ENCODE results near the gene ENOX1.

DNA sequence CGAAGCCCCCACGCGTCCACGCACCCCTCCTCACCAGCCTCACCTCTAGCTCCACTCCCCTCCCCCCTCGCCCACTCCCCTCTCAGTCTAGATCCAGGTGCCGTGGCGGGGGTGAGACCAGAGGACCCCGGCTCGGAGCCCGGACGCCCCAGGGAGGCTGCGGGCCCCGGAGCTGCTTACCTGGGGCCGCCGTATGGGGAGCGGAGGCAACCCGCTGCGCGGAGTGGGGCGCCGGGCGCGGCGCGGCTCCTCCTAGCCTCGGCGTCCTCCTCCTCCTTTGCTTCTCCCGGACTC, 353 bp downstream of the ENOX1 start:
- TF ChIP-seq, protein P1, sequence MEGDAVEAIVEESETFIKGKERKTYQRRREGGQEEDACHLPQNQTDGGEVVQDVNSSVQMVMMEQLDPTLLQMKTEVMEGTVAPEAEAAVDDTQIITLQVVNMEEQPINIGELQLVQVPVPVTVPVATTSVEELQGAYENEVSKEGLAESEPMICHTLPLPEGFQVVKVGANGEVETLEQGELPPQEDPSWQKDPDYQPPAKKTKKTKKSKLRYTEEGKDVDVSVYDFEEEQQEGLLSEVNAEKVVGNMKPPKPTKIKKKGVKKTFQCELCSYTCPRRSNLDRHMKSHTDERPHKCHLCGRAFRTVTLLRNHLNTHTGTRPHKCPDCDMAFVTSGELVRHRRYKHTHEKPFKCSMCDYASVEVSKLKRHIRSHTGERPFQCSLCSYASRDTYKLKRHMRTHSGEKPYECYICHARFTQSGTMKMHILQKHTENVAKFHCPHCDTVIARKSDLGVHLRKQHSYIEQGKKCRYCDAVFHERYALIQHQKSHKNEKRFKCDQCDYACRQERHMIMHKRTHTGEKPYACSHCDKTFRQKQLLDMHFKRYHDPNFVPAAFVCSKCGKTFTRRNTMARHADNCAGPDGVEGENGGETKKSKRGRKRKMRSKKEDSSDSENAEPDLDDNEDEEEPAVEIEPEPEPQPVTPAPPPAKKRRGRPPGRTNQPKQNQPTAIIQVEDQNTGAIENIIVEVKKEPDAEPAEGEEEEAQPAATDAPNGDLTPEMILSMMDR (IDR thresholded peaks at IDR 0.05; ENCODE audit: control extremely low read depth in 1 of 3, insufficient read depth in 1 of 3, low read depth in 1 of 3, low read length in 3 of 3) = no peak
- TF ChIP-seq SIN3A (conservative IDR thresholded peaks at IDR 0.05 in 1 of 2, IDR thresholded peaks at IDR 0.05 in 1 of 2; ENCODE audit: low read depth in 1 of 2, low read length in 2 of 2) (no peak), FOSL1 (IDR thresholded peaks at IDR 0.05; ENCODE audit: insufficient read depth, low read depth, low read length) (no peak), SP2 (IDR thresholded peaks at IDR 0.05; ENCODE audit: low read length) (no peak), BRCA1 (IDR thresholded peaks at IDR 0.05; ENCODE audit: low read depth, low read length) (no peak), GABPA (IDR thresholded peaks at IDR 0.05; ENCODE audit: borderline replicate concordance, insufficient read depth, low read length) (no peak)

Data from H1 (cell line).